Neural crest cell (in vitro differentiated cells): Measurements from ENCODE around the gene C5orf22. TPM values are rescaled to one million over a fixed set of nuclear protein-coding genes. Genes with fewer than 3 reads are reported as not detected.

Experiments used
- DNase-seq: peaks from one replicate; pipeline ENCODE4 v3.0.0; 2021; ENCODE audit warnings: low read depth, mixed read lengths, low spot score
- H3K27ac Mint-ChIP-seq: one replicate; pipeline ENCODE4 v1.8.0; 2021; ENCODE audit warnings: mild to moderate bottlenecking, mixed read lengths; ENCODE audit not compliant: unreplicated experiment
- H3K27me3 Mint-ChIP-seq: 2 replicates; pipeline ENCODE4 v1.8.0; 2021; ENCODE audit warnings: low read depth, mild to moderate bottlenecking, mixed read lengths
- H3K36me3 Mint-ChIP-seq: 2 replicates; pipeline ENCODE4 v1.8.0; 2021; ENCODE audit warnings: low read depth, mild to moderate bottlenecking, mixed read lengths
- H3K4me1 Mint-ChIP-seq: 2 replicates; pipeline ENCODE4 v1.8.0; 2021; ENCODE audit warnings: mixed read lengths
- H3K4me3 Mint-ChIP-seq: one replicate; pipeline ENCODE4 v1.8.0; 2021; ENCODE audit warnings: mild to moderate bottlenecking, mixed read lengths
- H3K9me3 Mint-ChIP-seq: 2 replicates; pipeline ENCODE4 v1.8.0; 2021; ENCODE audit warnings: mixed read lengths
- long read RNA-seq: library from polyadenylated mRNA; unstranded; transcript quantifications from one replicate; pipeline ENCODE4 v2.0.0, GENCODE V29; 2020
- total RNA-seq: library from RNA; stranded (reverse); gene quantifications from 2 replicates; pipeline ENCODE4 v1.2.1, GENCODE V29; 2021
- TF ChIP-seq, protein P1 (sequence below): fragments of 200-600 bp; sonication (generic); conservative IDR thresholded peaks from 2 replicates; pipeline ENCODE4 v1.5.0; 2021; ENCODE audit warnings: antibody characterized with exemption, mild to moderate bottlenecking

Gene C5orf22
- total RNA-seq, result 31.3 and 33.5 TPM in 2 replicates
- long read RNA-seq, transcript C5orf22-209 (2 exons, 505 nt), result minor isoform, 7 of 42 reads
- long read RNA-seq, transcript C5orf22-201 (9 exons, 3,612 nt), result major isoform, 19 of 42 reads
- long read RNA-seq, partial matches to known transcripts, result 2 of 42 reads
- long read RNA-seq, other reads (novel, unspliced or antisense), result 13 of 42 reads

DNA sequence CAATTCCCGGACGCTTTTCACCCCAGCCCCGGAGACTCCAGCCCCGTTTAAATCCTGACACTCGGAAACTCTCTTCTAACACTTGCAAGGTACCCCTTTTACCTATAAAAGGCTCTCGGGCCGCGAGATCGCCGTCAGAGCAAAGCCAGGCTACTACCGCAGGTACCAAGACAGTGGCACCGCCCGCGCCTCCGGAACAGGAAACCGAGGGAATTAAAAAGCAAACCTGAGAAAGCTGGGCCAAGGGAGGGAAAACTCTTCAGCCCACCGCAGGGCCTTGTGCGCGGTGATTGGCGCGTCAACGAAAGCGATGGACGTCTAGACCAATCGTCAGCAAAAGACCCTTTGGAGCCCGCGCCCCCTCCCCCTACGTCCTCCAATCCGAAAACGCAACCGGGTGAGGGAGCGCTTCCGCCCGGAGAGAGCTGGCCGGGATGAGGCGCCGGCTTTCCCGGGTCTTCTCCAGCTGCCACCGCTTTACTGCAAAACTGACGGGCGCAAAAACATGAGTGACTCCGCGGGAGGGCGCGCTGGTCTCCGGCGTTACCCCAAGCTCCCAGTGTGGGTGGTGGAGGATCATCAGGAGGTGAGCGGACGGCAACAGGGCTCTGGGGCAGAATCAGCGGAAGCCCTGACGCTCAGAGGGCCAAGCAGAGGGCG, at the start of gene C5orf22, which contains the start of gene DROSHA:
C5orf22 (plus strand) TSS at position 414 of the 660 bp plus-strand sequence; CDS start at position 506, 92 bp downstream.
DROSHA (minus strand) TSS at position 206 of the 660 bp plus-strand sequence. CDS start 3,034 bp downstream, outside the sequence.
- H3K9me3 Mint-ChIP-seq, result no peaks in the 10 kb centered on the region
- no peaks in the 10 kb centered on the region for H3K27me3 Mint-ChIP-seq
- H3K36me3 Mint-ChIP-seq, result peaks cover 18% of the 10 kb centered on the region
- H3K4me3 Mint-ChIP-seq, result peak within 1 kb of the TSS; percentile 99
- peak; percentile 88 for DNase-seq
- H3K4me1 Mint-ChIP-seq, result peaks cover 42% of the 10 kb centered on the region
- H3K27ac Mint-ChIP-seq, result peak within 1 kb of the TSS; percentile 99
- TF ChIP-seq, protein P1, sequence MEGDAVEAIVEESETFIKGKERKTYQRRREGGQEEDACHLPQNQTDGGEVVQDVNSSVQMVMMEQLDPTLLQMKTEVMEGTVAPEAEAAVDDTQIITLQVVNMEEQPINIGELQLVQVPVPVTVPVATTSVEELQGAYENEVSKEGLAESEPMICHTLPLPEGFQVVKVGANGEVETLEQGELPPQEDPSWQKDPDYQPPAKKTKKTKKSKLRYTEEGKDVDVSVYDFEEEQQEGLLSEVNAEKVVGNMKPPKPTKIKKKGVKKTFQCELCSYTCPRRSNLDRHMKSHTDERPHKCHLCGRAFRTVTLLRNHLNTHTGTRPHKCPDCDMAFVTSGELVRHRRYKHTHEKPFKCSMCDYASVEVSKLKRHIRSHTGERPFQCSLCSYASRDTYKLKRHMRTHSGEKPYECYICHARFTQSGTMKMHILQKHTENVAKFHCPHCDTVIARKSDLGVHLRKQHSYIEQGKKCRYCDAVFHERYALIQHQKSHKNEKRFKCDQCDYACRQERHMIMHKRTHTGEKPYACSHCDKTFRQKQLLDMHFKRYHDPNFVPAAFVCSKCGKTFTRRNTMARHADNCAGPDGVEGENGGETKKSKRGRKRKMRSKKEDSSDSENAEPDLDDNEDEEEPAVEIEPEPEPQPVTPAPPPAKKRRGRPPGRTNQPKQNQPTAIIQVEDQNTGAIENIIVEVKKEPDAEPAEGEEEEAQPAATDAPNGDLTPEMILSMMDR, result no peak

DNA sequence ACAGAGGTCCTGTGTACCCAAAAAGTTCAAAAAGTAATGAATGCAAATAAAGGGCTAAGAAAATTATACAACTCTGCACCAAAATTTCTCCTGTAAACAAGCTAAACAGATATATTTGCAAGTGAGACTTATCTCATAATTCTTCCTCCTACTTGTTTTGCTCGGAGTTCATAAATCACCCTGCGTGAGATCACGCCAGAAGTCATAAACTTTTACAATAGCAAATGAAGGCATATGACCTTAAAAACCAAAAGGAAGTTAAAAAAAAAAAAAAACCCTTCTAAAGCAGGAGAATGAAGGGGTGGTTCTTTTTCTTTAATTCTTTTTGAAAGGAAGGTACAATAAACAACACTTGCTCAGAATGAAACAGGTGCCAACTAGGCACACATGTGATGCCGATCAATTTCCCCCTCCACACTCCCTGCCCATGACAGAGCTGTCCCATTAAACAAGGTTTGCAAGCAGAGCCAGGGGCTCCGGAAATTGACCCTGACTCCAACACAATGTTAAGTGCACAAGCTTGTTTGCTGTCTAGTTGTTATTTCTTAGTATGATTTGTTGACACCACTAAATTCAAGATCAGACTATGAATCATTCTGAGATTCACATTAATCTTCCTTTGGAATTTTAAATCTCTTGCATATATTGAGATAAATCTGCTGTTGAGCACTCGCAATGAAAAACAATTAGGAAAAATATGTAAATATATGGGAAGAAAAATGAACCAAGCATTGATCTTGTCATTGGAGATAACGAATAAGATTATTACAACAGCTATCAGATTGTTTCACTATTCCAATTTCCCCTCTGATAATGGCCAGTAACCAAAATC, 46.5 kb upstream of the C5orf22 start:
- Mint-ChIP-seq H3K4me3 (no peak overlapping the region), H3K27ac (no peak overlapping the region), H3K9me3 (no peaks in the 10 kb centered on the region), H3K27me3 (no peaks in the 10 kb centered on the region), H3K4me1 (no peaks in the 10 kb centered on the region), H3K36me3 (peaks cover 13% of the 10 kb centered on the region)
- DNase-seq, result no peak
- TF ChIP-seq, protein P1, result no peak

DNA sequence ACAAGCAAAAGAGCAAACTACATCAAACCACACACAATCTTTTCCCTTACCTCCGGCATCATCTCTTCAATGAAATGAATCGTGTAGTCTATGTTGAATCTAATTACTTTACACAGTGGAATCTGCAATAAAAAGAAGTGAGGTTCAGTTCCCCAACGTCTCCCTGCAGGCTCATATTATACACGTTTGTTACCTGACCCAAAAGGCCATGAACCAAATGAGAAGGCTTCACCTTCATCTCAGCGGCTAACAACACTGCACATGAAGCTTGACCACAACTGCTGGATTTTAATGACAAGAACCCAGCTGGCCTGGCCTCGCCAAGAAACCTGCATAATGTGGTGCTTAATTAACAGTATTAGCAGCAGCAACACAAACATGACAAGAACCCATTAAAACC, 45.7 kb upstream of the C5orf22 start:
- Mint-ChIP-seq H3K27me3 (no peaks in the 10 kb centered on the region), H3K4me1 (no peaks in the 10 kb centered on the region), H3K27ac (no peak overlapping the region), H3K36me3 (peaks cover 13% of the 10 kb centered on the region), H3K4me3 (no peak overlapping the region), H3K9me3 (no peaks in the 10 kb centered on the region)
- DNase-seq, result no peak
- TF ChIP-seq, protein P1, result no peak

GRCh38 chr5:31487506-31487905, 44.6 kb upstream of the C5orf22 start:
- Mint-ChIP-seq H3K4me3 (no peak overlapping the region), H3K27ac (no peak overlapping the region), H3K4me1 (no peaks in the 10 kb centered on the region), H3K36me3 (peaks cover 8% of the 10 kb centered on the region), H3K9me3 (no peaks in the 10 kb centered on the region), H3K27me3 (no peaks in the 10 kb centered on the region)
- DNase-seq, result no peak
- TF ChIP-seq, protein P1, result no peak

DNA sequence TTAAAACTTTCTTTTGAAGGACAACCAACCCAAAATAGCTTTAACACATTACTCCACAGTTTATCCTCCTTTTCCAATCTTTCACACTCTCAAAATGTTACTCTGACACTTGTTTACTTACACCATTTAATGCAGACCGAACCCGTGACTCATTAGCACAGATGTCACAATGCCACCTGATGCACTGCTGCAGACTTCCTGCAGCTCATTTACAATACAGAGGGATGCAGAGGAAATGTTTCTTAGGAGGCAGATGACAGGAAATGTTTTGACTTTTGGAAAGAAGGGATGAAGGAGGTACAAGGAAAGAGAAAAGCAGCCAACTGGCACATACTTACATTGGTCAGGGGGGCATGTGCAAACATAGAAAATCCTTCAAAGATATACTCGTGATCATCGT, 39.2 kb upstream of the C5orf22 start:
- DNase-seq, result no peak
- TF ChIP-seq, protein P1, result no peak
- no peaks in the 10 kb centered on the region for H3K4me1 Mint-ChIP-seq
- no peak overlapping the region for H3K27ac Mint-ChIP-seq
- no peaks in the 10 kb centered on the region for H3K9me3 Mint-ChIP-seq
- H3K36me3 Mint-ChIP-seq, result peaks cover 12% of the 10 kb centered on the region
- no peak overlapping the region for H3K4me3 Mint-ChIP-seq
- no peaks in the 10 kb centered on the region for H3K27me3 Mint-ChIP-seq
